GM19438 (cell line): Measurements from ENCODE around the gene CRCP.
"Not testable (repeated sequence)": the region's sequence is repeated elsewhere in the genome, so short reads cannot be mapped to it uniquely, and the experiment has no call there.

Experiments used
- ATAC-seq: cut with Tn5 transposase; IDR thresholded peaks from one replicate; pipeline ENCODE4 v1.9.1; 2021; ENCODE audit warnings: low read depth; ENCODE audit not compliant: unreplicated experiment

Gene CRCP

DNA sequence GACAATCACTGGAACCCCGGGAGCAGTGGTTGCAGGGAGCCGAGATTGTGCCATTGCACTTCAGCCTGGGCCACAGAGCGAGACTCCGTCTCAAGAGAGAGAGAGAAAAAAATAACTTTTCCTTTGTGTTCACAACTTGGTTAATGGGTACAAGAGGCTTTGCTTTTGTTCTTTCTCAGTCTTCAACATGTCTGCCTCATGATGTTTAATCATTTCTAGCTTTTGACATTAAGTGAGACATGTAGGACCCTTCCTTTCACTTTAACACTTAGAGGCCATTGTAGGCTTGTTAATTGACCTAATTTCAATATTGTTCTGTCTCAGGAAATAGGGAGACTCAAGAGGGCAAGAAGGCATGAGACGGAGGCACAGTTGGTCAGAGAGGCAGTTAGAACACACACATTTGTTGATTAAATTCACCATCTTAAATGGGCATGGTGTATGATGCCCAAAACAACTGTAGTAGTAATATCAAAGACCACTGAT is 9.3 kb upstream of the CRCP start:
- no peak for ATAC-seq

DNA sequence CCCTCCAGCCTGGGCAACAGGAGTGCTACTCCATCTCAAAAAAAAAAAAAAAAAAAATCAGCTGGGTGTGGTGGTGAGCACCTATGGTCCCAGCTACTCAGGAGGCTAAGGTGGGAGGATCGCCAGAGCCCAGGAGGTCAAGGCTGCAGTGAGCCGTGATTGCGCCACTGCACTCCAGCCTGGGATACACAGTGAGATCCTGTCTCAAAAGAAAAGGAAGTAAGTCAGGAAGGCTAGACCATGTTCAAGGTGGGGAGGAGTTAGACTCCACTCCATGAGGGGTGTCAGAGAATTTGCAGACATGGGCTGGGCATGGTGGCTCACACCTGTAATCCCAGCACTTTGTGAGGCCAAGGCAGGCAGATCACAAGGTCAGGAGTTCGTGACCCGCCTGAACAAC is 6.2 kb upstream of the CRCP start:
- not testable (repeated sequence) for ATAC-seq

DNA sequence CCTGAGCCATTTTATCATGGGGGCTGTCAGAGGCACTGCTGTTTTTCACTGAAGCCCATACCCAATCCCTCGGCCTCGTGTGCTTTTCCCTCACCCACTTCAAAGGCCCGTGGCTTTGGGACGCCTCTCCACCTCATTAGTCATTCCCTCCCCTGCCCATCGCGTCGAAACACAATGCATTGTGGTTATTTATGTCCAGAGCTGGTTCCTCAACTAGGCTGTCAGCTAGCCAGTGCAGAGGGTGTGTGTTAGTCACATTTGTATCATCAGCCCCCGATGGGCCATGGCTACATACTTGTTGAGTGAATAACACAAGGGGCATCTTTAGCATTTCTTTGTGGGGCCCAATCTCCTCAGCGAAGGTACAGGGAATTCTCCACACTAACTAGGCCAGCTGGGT is 3.8 kb upstream of the CRCP start:
- ATAC-seq: no peak

DNA sequence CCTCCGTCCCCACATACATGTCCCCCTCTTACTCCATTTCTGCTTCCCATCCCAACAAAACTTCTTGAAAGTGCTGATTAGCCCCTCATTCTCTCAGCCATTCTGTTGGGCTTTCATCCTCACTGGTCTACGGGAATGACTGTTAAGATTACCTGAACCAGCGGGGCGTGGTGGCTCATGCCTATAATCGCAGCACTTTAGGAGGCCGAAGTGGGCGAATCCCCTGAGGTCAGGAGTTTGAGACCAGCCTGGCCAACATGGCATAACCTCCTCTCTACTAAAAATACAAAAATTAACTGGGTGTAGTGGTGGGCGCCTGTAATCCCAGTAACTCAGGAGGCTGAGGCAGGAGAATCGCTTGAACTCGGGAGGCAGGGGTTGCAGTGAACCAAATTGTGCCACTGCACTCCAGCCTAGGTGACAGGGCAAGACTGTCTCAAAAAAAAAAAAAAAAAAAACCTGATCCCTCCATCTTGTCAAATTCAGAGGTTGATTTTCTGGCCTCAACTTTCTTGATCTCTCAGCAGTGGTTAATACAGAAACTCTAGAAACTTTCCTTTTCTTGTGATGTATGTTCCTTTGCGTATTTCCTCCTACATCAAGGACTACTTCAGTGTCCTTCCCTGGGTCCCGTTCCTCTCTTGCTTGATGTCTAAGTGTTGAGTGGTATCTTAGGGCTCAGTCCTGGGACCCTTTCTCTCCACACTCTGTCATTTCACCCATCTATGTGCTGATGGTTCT is 2.2 kb downstream of the CRCP start:
- not testable (repeated sequence) for ATAC-seq

DNA sequence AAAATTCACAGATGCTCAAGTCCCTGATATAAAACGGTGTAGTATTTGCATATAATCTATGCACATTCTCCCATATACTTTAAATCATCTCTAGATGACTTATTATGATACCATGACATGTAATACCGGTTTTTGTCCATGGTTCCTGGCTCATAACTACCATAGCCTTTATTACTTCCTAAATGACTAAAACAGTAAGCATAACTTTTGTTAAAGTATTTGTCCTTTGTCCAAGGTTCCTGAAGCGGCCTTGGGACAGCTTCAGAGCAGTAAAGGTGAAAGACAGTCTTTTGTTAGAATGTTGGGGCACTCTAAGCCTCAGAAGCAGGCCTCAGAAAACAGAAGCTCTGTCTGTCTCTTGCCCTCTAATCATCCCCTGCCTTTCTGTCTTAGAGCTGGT is 4.0 kb downstream of the CRCP start:
- no peak for ATAC-seq

DNA sequence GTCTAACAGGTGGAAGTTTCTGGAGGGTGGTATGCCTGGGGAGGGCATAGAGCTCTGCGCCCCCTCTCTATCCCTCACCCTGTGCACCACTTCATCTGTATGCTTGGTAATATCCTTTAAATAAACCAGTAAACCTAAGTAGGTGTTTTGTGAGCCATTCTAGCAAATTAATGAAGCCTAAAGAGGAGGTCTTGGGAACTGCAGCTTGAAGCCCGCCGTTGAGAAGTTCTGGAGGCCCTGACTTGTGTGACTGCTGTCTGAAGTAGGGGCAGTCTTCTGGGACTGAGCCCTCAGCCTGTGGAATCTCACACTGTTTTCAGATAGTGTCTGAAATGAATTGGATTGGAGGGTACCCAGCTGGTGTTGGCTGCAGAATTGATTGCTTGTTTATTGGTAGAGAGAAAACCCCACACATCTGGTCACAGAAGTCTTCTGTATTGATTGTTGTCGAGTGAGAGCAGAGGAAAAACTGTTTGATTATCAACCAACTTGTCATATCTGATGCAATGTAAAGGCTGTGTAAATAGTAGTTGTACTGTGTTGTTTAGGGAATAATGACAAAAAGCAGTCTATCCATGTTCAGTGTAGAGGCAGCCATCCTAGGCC is 4.7 kb downstream of the CRCP start:
- ATAC-seq: no peak

DNA sequence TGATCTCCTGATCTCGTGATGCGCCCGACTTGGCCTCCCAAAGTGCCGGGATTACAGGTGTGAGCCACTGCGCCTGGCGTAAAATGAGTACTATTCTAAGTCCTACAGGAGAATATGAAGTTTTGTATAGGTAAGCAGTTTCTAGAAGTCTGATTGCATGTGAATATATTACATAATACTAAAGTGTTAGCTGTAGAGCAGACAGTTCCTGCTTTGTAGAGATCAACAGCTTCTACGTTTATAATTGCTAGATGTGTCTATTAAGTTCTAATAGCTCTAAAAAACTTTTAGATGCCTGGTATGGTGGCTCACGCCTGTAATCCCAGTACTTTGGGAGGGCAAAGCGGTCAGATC is 8.5 kb downstream of the CRCP start:
- ATAC-seq: no peak

DNA sequence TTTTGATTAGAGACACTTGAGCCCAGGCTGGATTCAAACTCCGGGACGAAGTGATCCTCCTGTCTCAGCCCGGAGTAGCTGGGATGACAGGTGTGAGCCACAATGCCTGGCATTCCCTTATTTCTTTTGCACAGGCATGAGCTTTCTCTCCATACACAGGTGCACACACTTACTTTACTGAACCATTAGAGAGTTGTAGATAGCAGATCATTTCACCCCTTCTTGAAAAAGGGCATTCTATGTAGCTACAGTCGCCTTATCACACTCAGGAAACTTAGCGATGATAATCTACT is 9.9 kb downstream of the CRCP start:
- not testable (repeated sequence) for ATAC-seq

DNA sequence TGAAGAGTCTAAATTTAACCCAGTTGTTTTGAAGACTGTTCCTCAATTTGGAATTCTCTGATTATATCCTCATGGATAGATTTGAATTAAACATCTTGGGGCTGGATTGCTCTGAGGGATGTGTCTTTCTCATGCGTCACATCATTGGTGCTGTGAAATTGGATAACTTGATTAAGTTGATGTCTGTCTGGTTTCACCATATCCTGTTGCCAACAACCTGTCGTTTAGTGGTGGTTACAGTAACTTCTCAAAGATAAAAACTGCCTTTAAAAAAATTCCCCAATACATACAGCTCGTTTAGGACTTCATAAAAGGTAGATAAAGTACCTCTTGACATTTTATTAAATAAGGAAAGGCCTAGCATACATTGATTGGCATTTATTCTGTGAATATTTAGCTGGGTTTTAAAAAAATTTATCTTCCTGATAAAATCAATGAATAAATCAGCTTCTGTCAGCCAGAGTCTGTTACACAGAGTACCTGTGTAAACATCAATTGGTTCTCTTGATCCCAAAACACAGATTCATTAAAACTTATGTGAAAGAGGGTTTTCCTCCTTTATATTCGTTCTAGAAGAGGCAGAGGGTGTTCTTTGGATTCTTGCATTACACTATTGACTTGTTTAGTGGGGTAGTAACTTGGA is 10.5 kb downstream of the CRCP start:
- ATAC-seq: no peak

DNA sequence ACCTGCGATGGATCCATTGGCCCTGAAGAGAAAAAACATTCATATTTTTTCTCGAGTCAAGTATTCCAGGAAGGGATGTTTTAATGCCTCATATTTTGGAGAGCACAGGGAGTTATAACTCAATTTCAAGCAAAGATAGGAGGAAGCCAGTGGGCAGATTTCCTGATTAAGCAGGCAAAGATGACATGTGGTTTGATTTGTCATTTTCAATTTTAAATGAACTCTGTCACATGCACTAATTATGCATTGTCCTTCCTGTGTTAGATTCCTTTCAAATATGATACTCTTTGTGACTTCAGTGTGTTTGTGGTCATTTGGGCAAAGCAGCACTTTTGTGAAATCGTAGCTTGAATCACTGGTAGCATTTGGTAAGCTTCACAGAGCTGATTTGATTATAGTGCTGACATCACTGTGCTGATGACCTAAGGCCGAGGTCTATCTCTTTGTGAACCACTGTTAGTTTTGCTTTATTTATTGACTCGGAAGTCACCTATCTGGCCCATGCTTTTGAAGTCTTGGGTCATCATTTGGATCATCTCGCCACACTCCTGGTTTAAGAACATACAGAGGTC is 11.2 kb downstream of the CRCP start:
- ATAC-seq: not testable (repeated sequence)

DNA sequence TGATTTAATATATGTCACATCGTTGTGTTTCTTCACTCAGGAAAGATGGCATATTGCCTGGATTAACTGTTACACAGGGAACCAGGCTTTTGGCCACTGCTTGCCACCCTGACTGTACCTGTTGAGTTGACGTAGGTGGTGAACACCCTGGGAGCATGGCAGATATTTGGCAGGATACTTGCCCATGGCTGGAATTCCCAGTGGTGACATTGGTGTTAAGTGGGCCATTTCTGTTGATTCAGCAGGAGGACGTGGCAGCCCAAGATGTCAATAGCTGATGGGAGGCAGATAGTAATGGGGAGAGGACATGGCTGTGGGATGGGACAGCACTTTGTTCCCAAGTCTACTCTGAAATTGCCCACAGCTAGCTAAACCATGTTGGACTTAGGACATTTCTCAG is 12.5 kb downstream of the CRCP start:
- not testable (repeated sequence) for ATAC-seq

DNA sequence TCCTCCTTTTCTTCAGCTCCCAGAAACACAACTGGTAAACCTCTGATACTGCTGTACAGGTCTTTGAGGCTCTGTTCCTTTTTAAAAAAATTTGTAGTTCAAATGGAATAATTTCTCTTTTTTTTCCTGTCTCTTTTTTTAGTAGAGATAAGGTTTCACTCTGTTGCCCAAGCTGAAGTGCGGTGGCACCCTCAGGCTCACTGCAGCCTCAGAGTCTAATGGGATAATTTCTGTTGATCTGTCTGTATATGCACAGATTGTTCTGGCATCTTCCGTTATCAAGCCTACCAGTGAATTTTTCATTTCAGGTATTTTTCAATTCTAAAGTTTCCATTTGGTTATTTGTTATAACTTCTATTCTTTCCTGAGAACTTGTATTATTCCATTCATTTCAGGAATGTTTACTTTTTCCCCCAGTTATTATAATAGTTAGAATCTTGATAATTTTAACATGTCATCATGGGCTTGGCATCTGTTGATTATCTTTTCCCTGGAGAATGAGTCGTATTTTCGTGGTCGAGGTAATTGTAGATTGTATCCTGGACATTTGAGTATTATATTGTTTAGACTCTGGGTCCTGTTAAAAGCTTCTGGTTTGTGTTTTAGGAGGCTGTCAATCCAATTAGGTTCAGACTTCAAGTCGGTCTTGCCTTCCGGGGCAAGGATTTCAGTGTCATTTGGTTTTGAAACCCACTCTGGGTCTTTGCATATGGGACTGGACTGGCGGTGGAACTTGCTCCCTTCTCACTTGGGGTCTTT is 24.5 kb downstream of the CRCP start:
- no peak for ATAC-seq

DNA sequence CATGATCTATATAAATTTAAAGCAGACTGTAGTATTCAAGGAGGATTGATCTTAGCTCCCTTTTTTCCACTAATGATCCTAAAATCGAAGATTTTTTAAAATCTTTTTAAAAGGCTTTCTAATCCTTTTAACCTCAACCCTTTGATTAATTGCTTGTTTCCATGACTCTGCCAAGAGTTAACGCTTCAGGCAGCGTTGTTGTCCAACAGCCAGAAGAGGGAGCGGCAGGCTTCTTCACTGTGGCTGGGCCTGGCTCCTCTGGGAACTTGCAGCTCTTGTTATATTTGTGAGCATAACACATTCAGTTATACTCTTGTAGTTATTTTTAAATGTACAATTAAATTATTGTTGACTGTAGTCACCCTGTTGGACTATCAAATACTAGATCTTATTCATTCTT is 26.3 kb downstream of the CRCP start:
- ATAC-seq: no peak

DNA sequence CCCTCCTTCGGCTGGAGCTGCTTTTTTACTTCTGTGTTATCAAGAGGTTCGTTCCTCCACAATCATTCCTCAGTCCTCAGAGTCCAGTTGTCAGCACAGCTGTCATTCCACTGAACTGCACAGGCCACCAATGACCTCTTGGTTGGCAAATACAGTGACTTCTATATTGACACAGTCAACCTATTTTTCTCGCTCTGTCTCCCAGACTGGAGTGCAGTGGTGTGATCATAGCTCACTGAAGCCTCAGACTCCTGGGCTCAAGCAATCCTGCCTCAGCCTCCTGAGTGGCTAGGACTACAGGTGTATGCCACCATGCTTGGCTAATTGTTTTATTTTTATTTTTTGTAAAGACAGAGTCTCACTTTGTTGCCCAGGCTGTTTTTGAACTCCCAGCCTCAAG is 27.7 kb downstream of the CRCP start:
- no peak for ATAC-seq

DNA sequence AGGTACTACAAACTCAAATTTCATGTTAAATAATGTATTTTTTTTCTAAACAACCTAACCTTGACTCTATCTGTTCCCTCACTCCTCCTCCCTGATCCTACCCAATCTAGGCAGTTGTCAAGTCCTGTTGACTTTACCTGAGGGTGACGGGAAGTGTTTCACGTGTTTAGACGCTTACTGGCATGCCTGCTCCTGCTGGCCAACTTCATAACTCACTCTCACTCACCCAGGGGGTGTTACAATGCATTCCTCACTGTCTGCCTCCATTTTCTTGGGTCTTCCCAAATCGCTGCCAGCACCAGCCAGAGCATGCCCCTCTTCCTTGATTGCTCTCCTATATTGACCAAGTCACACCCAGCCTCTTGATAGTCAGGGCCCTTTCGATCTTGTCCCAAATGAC is 28.3 kb downstream of the CRCP start:
- ATAC-seq: no peak

DNA sequence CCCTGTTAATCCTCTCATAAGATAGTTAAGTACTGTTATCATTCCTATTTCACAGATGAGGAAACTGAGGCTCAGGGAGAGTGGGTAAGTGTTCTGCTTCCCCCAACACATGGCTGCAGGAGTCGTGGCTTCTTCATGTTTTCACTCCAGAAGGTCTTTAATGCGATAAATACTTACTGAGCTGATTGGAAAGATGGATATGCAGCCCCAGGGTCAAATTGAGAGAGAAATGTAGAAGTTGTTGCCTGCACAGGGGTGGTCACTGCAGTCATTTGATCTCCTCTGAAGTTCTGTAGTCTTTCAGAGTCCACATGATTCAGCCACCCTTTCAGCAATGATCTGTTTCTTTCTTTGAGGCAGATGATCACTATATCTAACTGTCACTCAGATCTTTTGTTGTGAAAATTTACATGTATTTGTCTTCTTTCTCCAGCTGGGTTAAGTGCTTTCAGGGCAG is 29.3 kb downstream of the CRCP start:
- ATAC-seq: no peak

DNA sequence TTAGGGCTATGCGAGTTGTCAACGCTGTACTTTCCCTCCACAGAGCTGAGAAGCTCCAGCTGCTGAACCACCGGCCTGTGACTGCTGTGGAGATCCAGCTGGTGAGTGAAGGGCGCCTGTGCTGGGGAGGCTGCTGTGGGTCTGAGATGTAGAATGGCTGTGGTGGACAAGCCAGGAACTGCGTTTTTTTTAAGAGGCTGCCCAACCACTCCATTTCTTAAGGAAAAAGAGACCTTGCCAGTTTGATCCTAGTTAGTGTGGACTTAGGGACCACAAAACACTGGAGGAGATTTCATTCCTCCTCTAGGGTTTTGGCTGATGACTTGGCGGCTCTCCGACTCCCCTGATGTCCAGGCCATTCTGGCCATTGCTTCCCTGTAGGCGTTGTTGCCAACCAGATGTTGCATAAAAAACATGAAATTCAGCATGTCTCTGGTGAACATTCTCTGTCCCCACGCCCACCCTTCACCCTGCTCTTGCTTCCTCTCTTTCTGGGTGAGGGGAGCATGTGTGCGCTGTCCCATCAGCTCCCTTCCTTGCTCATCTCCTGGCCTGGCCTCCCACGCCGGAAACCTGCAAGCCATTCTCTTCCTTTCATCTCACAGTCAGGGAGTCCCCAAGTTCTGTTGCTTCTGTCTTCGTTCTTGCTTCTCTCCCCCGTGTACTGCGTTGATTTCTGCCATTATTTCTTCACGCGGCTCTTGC is 30.9 kb downstream of the CRCP start:
- ATAC-seq: no peak

DNA sequence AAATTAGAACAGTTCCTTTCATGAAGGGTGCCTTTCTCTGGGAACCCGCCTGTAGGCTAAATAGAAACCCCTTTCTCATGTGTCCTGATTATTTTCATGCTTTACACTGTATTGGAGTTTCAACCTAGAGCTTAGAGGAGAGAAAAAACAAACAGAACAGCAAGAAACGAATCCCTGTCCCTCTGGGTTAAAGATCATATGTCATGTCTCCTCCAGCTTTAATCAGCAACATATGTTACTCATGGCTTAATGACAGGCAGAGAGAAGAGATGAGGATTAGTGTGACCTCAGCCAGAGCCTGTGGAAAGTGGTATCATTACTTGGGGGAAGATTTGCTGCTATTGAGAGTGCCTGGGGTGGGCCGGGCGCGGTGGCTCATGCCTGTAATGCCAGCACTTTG is 32.1 kb downstream of the CRCP start:
- ATAC-seq: no peak

DNA sequence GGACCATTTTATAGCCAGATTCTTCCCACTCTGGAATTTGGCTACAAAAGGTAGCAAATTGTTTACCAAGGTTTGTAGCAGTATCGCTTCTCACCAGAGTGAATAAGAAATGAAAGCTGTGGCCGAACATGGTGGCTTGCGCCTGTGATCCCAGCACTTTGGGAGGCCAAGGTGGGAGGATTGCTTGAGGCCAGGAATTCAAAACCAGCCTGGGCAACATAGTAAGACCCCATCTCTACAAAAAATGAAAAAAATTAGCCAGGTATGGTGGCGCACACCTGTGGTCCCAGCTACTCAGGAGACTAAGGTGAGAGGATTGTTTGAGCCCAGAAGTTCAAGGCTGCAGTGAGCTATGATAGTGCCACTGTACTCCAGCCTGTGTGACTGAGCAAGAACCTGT is 33.0 kb downstream of the CRCP start:
- not testable (repeated sequence) for ATAC-seq

DNA sequence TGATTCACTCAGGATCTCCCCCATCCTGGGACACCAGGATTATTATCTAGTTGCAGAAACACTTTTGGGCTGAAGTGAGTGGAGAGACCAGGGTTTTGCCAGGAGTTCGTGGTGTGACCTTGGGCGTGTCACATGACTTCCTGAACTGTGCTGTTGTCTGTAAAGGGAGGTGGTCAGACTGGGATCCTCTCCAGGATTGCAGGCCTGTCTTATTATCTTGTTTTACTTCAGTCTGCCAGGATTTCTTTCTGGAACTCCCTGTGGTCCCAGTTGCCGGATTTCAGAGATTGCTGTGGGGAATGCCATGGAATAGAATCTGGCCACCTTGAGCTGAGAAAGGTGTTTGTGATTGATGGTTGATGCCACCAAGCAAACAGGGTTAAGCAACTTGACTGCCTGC is 35.8 kb downstream of the CRCP start:
- ATAC-seq: no peak
